Bone marrow (tissue), 2 donors: Measurements from ENCODE around the gene MCF2.
"Not testable (repeated sequence)": the region's sequence is repeated elsewhere in the genome, so short reads cannot be mapped to it uniquely, and the experiment has no call there.

Experiments
- DNase-seq, 2 donors: peaks; one replicate each; lab custom pipeline; 2025; lab: John Stamatoyannopoulos, UW

MCF2 gene, protein sequence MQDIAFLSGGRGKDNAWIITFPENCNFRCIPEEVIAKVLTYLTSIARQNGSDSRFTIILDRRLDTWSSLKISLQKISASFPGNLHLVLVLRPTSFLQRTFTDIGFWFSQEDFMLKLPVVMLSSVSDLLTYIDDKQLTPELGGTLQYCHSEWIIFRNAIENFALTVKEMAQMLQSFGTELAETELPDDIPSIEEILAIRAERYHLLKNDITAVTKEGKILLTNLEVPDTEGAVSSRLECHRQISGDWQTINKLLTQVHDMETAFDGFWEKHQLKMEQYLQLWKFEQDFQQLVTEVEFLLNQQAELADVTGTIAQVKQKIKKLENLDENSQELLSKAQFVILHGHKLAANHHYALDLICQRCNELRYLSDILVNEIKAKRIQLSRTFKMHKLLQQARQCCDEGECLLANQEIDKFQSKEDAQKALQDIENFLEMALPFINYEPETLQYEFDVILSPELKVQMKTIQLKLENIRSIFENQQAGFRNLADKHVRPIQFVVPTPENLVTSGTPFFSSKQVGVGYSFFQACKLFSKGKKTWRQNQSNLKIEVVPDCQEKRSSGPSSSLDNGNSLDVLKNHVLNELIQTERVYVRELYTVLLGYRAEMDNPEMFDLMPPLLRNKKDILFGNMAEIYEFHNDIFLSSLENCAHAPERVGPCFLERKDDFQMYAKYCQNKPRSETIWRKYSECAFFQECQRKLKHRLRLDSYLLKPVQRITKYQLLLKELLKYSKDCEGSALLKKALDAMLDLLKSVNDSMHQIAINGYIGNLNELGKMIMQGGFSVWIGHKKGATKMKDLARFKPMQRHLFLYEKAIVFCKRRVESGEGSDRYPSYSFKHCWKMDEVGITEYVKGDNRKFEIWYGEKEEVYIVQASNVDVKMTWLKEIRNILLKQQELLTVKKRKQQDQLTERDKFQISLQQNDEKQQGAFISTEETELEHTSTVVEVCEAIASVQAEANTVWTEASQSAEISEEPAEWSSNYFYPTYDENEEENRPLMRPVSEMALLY

GRCh38 chrX:139708067-139708466 lies at the start of gene MCF2:
Gene MCF2, minus strand, starts transcription at chrX:139708167. Its CDS starts 56,423 bp downstream, at chrX:139651744.
- no peak for DNase-seq

DNA sequence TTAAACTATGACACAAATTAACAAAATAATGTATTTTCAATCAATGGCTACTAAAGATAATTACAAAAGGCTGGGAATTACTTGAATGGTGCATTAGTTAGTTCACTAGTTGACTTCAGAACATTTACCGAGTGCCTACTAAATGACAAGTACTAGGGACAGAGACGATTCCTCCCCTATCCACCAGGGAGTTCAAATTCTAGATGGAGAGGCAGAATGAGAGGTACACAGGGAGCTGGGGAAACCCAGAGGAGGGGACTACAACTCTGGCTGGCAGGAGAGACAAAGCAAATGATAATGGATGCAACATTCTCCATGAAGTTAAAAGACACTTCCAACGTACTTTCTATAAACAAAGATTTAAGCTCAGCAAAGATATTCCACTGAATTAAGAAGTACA lies 43.1 kb upstream of the MCF2 start:
- DNase-seq, result no peak

GRCh38 chrX:139750390-139750789 lies 42.4 kb upstream of the MCF2 start:
- no peak for DNase-seq

GRCh38 chrX:139739138-139739537 lies 31.2 kb upstream of the MCF2 start:
- no peak for DNase-seq

DNA sequence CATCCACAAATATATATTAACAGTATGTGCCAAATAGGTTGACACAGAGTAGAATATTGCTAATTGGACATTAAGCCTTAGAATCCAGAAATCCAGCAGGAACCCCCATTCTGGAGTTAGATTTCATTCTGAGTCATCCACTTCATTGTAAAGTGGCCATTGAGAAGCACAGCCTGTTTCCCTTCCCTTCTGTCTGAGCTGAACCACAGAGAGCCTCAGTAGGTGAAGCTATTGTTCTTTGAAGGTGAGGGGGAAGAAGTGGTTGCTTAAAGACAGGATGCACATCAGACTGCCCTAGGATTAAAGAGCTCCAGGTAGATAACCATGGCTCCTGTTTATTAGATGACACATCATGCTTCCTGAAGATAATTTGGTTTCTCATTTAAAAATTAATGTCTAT lies 30.6 kb upstream of the MCF2 start:
- DNase-seq, result no peak

GRCh38 chrX:139736151-139736550 lies 28.2 kb upstream of the MCF2 start:
- no peak for DNase-seq

DNA sequence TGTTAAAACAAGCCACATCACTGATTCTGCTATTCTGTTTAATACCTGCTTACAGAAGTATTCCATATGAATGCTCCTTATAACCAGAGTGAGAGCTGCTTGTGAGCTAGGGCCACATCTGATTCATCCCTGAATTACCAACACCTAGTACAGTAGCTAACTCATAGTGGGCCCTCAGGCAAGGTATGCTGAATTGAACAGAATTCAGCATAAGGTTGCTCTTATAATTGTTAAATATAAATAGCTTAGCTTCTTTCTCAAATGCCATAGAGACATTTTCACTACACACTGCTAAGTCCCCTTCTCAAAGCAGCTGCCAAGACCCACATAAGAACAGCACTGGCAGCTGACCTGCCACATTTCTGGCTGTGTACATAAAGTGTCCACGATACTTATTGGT lies 27.0 kb upstream of the MCF2 start:
- no peak for DNase-seq

DNA sequence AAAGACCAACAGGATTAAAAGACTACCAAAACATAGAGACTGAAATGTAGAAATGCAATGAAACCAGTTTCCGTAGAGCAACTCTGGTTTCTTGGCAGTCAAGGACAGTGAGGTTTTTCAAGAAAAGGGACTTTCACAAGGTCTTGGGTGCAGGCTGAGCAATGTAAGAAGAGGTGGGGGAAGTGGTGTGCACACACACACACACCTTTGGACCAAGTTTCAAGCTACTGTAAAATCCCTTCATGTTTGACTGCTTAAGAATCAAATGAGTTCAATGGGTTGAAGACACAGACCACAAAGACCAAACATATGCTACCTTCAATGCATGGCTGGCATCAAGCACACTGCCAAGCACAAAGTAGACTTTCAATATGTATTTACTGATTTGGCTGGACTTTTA lies 17.8 kb upstream of the MCF2 start:
- DNase-seq, result no peak

GRCh38 chrX:139724626-139725025 lies 16.7 kb upstream of the MCF2 start:
- DNase-seq, result no peak

GRCh38 chrX:139720979-139721378 lies 13.0 kb upstream of the MCF2 start:
- DNase-seq, result no peak

DNA sequence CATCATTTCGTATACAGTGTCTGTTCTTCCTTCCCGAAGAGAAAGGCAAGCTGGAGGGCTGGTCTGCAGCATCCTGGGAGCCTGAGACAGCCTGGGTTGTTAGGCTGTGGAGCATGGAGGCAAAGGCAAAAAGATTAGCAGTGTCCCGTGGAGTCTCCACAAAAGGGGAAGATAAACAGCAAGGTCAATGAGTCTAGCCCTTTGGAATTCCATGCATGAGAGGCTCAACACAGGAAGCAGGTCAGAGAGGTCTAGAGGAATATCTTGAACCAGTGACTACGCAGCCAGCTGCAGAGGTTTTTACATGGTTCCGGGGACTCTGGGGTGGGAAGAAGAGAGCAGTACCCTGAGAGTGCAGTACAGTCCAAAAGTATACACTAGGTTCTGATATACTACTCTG lies 12.2 kb upstream of the MCF2 start:
- DNase-seq, result no peak

- DNase-seq, result no peak
Observed at GRCh38 chrX:139702658-139703057, 5.3 kb downstream of the MCF2 start.

DNA sequence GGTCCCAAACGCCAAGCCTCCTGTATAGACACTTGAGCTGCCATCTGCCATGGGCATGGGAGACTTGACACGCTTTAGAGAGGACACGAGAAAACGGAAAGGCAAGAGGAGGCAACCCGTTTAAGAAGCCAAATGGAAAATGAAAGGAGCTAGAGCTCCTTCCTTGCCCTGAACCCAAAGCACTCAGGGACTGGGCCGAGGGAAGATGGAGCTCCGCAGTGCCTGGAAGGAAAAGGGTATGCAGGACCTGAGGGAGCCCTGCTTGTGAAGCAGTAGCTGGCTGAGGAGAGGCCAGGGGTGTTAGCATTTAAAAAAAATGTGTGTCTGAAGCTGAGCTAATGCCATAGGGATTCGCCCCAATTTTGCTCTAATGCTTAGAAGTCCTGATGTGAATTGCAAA lies 15.1 kb downstream of the MCF2 start:
- no peak for DNase-seq

- DNase-seq, result no peak
Observed at GRCh38 chrX:139692506-139692849, 15.5 kb downstream of the MCF2 start.

- no peak for DNase-seq
Observed at GRCh38 chrX:139691843-139692505, 16.0 kb downstream of the MCF2 start.

DNA sequence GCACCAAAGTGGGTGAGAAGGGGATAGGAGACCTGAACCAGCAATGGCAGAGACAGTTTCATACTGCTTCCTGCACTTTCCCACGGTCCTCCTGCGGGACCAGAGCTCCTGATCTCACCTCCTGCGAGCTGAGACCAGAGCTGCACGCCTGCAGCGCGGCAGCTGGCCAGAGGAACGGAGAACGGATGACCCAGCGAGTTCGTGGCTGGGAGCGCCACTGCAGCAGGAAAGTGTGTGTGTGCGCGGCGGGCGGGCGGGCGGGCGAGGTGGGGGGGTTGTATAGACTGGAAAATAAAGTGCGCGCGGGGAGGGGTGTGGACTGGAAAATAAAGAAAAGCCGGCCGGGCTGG lies 16.5 kb downstream of the MCF2 start:
- no peak for DNase-seq

DNA sequence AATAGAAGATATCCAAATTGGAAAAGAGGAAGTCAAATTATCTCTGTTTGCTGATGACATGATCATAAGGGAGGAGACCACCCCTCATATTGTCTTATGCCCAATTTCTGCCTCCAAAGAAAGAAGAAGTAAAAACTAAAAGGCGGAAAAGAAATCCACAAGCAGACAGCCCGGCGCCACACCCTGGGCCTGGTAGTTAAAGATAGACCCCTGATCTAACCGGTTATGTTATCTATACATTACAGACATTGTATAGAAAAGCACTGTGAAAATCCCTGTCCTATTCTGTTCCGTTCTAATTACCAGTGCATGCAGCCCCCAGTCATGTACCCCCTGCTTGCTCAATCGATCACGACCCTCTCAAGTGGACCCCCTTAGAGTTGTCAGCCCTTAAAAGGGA lies 22.8 kb downstream of the MCF2 start:
- DNase-seq, result not testable (repeated sequence)

- no peak for DNase-seq
Observed at GRCh38 chrX:139680356-139680755, 27.6 kb downstream of the MCF2 start.

- no peak for DNase-seq
Observed at GRCh38 chrX:139647597-139647996, 60.4 kb downstream of the MCF2 start.

DNA sequence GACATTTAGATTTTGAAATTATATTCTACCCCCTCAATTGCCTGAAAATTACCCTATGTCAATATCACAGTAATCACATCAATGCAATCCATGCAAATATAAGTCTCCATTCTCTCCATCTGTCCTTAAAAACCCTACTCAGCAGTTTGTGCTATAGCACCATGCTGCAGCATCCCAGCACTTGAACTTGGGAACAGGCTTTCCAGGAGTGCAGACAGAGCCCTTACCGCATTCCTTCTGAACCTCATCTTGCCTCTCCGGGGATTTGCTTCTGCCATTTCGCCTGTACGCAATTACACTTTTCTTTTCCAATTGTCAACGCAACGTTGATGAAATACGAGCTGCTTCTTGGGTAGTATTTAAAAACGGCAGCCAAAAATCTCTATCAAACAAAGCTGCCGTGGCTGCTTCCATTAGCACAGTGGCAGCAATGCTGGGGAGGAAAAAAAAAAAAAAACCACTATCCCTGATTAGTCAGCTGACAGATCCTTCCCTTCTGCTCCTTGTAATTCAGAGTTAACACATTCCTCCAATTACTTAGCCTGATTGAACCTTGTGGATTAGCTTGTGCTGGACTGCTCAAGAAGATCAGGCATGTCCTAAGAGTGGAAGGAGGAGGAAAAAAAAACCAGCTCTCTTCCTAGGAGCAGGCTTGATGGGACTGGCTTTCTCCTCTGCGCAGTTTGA lies 65.6 kb downstream of the MCF2 start:
- no peak for DNase-seq

GRCh38 chrX:139640259-139640658 lies 67.7 kb downstream of the MCF2 start:
- no peak for DNase-seq

DNA sequence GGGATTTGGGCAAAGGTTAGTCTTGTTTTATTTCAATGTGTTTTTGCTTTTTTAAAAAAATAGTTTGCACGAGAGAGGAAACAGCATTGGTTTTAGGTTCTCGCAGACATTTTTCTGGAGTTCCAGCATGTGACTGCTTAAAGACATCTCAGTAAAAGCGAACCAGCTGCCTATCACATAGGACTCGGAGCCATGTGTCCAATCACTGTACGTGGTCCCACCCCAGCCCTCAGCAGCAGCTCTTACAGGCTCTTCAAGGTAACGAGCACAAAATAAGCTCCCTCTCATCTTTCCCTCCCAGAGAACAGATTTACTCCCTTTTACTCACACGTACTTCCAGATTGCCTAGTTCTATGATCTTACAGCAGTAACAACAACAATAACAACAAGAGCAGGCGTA lies 68.7 kb downstream of the MCF2 start:
- DNase-seq, result no peak
